ENCODE measurements around the gene EFS.
"Not testable (repeated sequence)": the region's sequence is repeated elsewhere in the genome, so short reads cannot be mapped to it uniquely, and the experiment has no call there.

EFS gene

GRCh38 chr14:23365036-23365731, at the start of gene EFS:
Gene EFS, minus strand, starts transcription at chr14:23365172. Its CDS starts 147 bp downstream, at chr14:23365025.
- DNase-seq, result no peak

- DNase-seq, result no peak
These were observed 49.3 kb upstream of the EFS start for GRCh38 chr14:23414254-23414653.

DNA sequence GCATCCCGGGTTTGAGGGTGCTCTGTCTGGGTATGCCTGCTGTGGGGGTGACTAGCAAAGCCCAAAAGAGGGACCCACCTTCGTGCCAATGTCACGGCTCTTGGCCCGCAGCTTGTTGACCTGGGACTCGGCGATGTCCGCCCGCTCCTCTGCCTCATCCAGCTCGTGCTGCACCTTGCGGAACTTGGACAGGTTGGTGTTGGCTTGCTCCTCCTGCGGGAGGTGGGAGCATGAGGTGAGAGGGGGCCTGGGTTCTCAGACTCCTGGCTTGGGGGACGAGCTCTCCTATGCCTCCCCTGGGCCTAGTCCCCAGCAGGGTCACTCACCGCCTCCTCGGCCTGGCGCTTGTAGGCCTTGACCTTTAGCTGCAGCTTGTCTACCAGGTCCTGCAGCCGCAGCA, 48.7 kb upstream of the EFS start:
- DNase-seq, result no peak

DNA sequence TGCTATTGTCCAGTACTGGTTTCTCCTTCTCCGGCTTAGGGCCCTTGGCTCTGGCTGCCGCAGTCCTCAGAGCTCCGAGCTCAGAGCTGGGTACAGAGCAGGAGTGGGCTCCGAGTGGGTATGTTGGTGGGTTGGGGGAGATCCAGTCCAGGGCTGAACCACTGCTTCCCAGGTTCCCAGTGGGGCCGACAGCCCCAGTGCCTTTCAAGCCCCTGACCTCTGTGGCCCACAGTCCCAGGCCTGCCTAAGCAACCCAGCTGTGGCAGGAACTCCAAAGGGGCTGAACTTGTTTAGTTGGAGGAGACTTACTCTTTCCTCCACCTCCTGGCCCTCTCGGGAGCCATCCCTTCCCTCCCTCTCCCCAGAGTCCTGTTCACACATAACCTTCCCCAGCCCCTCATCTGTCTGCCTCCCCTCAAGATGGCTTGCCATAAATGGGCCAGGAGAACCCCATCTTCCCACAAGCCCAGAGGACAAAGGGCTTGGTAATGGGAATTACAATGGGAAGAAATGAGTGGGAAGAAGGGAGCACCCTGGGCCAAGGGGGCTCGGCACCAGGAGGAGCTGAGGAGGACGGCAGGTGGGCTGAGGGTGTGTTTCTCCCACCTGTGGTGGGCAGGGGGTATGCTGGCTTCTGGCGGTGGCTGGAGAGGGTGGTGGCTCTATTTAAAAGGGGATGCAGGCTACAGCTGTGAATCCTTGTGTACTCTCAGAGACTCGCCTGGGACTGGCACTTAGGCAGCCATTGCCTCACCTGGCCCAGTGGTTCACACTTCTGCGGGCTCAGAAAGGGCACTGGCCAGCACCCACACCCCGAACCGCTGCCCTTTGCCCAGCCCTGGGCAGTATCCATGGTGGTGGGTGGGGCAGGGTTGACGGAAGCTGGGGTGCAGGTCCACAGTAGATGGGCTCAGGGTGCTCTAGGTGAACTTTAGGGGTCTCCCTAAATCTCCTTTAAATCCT, 46.9 kb upstream of the EFS start:
- no peak for DNase-seq

DNA sequence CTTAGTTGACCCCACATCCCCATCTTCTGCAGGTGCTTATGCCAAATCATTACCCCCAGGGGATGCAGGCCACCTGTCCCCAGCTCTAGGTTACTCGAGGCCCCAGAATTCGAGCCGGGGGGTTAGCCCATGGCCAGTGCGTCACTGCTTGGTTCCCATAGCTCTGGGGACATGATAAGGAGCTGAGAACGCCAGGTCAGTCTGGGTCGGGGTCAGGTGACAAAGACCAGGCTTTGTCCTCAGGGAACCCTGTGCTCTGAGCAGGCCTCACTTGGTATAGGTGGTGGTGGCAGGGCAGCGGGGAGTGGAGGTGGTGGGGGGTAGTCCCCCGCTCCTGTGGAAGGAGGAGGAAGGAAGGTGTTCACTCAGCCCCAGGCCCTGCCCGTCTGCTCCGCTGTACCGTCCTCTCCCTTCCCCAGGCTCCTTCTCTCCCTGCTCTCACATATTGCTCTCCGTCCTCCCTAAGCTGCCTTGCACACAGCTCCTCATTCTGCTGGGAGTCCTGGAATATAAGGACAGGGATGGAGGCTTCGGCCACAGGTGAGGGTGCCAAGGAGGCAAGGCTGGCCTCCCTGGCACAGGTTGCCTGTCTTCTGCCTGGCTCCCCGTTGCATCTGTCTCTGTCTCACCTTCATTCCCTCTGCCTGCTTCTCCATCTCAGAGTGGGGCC, 45.1 kb upstream of the EFS start:
- no peak for DNase-seq

- no peak for DNase-seq
These were observed 44.5 kb upstream of the EFS start for GRCh38 chr14:23409475-23409874.

GRCh38 chr14:23408307-23408630, 43.3 kb upstream of the EFS start:
- no peak for DNase-seq

DNA sequence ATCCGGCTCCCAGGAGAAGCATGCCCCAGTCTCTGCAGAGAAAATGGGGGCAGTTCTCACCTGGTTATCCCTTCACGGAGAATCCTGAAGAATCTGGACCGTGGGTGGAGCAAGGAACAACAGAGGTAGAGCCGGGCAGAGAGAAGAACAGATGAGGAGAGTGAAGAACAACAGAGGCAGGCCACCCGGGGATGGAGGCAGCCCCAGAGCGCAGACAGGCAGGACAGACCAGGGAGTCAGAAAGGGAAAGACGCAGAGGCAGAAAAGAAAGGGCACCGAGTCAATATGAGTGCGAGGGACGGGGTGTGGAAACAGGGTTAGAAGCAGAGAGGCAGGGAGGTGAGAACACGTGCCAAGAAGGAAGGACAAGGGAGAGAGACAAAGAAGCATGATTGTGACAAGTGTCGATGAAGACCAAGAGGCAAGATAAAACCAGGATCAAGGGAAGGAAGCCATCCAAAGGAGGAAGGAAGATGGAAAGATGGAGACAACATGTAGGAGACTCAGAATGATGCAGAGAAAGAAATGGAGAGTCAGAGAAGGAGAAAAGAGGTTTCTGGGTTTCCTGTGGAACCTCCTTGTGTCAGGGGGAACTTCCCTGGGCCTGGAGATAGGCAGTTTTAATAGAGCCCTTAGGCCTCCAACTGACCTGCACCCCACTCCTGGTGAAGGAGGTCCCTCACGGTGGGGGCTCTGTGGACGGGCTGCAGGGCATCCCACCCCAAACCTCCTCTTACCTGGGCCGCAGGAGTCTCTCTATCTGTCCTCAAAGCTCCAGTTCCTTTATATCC, 42.7 kb upstream of the EFS start, which contains the start of gene MYH6:
Gene MYH6 (minus strand): TSS at position 758 of the 791 bp plus-strand sequence. CDS start 1,050 bp downstream, outside the sequence.
- DNase-seq, result no peak

DNA sequence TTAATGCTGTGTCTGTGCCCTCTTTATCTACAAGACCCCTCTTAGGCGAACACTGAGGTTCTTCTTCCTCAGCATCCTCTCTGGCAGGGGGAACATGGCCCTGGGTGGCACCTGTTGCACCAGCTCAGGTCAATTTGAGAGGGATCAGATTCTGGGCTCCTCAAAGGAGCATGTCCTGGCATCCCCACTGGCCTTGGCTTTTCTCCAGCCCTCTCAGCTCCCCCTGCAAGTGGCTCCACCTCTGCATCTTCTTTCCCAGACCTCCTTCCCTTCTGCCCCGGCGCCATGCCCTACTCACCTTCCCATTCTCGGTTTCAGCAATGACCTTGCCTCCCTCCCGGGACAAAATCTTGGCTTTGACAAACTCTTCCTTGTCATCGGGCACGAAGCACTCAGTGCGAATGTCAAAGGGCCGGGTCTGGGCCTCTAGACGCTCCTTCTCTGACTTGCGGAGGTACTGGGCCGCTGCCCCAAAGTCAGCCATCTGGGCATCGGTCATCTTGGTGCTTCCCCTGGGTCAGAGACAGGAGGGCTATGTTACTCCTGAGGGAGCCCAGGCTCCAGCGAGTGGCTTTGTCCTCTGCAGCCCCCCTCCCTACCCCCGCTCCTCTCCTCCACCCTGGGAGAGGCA, 41.9 kb upstream of the EFS start:
- no peak for DNase-seq

- DNase-seq, result no peak
These were observed 41.3 kb upstream of the EFS start for GRCh38 chr14:23406244-23406643.

GRCh38 chr14:23405516-23406025, 40.6 kb upstream of the EFS start:
- DNase-seq, result no peak

DNA sequence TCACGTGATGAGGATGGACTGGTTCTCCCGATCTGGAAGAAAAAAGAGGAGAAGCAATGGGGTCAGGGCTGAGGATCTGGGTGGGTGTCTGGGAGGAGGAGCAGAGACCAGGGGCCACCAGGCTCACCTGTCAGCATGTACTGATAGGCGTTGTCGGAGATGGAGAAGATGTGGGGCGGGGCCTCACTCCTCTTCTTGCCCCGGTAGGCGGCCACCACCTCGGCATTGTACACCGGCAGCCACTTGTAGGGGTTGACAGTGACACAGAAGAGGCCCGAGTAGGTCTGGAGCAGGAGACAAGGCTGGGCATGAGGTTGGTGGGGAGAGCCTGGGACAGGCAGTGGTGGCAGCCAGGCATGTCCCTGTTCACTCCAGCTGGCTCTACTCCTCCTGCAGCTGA, 40.1 kb upstream of the EFS start:
- no peak for DNase-seq

DNA sequence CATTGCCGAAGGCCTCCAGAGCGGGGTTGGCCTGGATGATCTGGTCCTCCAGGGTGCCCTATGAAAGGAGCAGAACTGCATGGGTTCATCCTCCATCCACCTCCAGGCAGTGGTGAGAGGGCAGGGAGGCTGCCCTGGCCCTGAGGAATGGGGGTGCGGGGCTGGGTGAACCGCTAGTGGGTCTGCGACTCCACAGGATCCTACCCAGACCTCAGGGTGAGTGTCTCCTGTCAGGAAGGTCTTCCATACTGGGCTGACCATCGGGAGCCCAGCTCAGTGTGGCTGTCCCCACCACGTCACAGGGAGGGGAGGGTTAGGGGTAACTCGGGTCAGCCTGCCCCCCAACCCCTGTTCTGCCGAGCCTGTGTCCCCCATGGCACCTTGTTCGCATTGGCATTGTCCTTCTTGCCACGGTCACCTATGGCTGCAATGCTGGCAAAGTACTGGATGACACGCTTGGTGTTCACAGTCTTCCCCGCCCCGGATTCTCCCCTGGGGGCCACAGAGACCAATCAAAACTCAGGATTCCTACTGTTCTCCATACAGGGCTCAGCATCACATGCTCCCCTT, 39.4 kb upstream of the EFS start:
- no peak for DNase-seq

DNA sequence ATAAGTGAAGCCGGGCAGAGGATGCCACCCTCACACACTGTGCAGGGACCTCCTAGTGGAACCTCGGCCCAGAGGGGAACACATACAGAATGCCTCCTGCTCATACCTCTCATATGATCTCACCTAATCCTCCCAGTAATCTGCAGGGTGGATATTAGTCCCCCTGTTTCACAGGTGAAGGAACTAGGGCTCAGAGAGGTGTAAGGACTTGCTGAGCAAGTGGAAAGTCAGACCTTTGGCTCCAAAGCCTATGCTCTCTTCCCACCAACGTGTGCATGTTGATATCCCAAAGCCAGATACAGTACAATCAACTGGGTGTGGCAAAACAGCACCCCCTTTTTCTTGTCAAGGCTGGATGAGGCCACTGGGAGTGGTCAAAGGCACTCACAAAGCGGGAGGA, 38.9 kb upstream of the EFS start:
- no peak for DNase-seq

GRCh38 chr14:23403139-23403438, 38.1 kb upstream of the EFS start:
- DNase-seq, result no peak

GRCh38 chr14:23402296-23403138, 37.5 kb upstream of the EFS start:
- no peak for DNase-seq

GRCh38 chr14:23401291-23401690, 36.3 kb upstream of the EFS start:
- DNase-seq, result no peak

DNA sequence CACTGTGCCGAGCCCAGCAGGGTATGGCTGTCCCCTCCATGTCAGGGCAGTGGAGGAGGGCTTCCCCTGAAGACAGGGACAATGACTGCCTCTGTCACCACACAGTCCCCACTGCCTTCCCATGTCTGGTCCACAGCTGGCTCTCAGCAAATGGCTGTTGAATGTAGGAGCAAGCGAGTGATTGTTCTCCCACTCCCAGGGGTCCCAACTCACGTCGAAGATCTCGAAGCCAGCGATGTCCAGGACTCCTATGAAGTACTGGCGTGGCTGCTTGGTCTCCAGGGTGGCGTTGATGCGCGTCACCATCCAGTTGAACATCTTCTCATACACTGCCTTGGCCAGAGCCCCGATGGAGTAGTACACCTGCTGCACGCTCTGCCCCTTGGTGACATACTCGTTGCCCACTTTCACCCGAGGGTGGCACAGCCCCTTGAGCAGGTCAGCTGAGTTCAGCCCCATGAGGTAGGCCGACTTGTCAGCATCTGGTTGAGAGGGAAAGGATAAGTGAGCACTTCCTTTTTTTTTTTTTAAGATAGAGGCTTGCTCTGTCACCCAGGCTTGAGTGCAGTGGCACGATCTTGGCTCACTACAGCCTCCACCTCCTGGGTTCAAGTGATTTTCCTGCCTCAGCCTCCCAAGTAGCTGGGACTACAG, 35.7 kb upstream of the EFS start:
- not testable (repeated sequence) for DNase-seq

GRCh38 chr14:23399591-23399990, 34.6 kb upstream of the EFS start:
- no peak for DNase-seq

GRCh38 chr14:23399136-23399535, 34.2 kb upstream of the EFS start:
- no peak for DNase-seq
